PFSK-1 (cell line): ENCODE measurements around the gene HNRNPLL.

ENCODE experiments used
- FOXP2 ChIP-seq: optimal IDR thresholded peaks from 2 replicates; pipeline ENCODE3; 2011; ENCODE audit warnings: borderline replicate concordance, control low read depth, inconsistent platforms; ENCODE audit not compliant: insufficient read depth; ENCODE audit errors: extremely low read length, extremely low read depth
- POLR2AphosphoS5 ChIP-seq: IDR thresholded peaks from 2 replicates; pipeline ENCODE4 v1.6.1; 2012; ENCODE audit warnings: low read depth, mild to moderate bottlenecking, control low read depth, low read length, moderate library complexity
- SIN3A ChIP-seq: IDR thresholded peaks from 2 replicates; pipeline ENCODE4 v1.6.1; 2012; ENCODE audit warnings: mild to moderate bottlenecking, low read length, moderate library complexity, borderline replicate concordance; ENCODE audit not compliant: insufficient read depth
- TAF1 ChIP-seq: IDR thresholded peaks from 2 replicates; pipeline ENCODE4 v1.6.1; 2012; ENCODE audit warnings: low read length, control low read depth, borderline replicate concordance; ENCODE audit not compliant: insufficient read depth
- TF ChIP-seq, protein P1 (sequence below), 2 experiments: IDR thresholded peaks; 2 replicates each; pipeline versions ENCODE4 v1.6.1 to v1.8.0; 2011 to 2012; ENCODE audit warnings: low read depth in 2 of 2, low read length in 2 of 2, control low read depth in 1 of 2, inconsistent platforms in 1 of 2, mild to moderate bottlenecking in 1 of 2, moderate library complexity in 1 of 2; ENCODE audit not compliant: insufficient read depth in 1 of 2

HNRNPLL gene

DNA sequence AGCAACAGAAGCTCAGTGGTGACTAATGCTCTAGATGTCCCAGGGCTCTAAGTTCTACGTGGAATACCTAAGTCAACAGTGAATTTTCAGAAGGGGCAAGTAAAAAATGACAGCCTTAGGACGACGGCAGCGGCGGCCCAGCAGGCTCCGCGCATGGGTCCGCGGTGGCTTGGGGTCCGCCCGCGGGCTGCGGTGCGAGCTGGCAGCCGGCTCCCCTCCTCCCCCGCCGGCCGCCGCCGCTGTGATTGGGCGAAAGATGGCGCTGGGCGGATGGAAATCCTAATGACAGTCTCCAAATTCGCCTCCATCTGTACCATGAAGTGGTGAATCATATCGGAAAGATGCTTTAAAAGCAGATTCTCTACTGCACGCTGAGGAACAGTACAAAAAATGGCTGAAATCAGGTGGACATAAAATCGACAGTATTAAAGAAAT lies 74.7 kb downstream of the HNRNPLL start:
- TF ChIP-seq FOXP2 (no peak), POLR2AphosphoS5 (no peak), SIN3A (no peak), TAF1 (no peak)
- TF ChIP-seq, protein P1, sequence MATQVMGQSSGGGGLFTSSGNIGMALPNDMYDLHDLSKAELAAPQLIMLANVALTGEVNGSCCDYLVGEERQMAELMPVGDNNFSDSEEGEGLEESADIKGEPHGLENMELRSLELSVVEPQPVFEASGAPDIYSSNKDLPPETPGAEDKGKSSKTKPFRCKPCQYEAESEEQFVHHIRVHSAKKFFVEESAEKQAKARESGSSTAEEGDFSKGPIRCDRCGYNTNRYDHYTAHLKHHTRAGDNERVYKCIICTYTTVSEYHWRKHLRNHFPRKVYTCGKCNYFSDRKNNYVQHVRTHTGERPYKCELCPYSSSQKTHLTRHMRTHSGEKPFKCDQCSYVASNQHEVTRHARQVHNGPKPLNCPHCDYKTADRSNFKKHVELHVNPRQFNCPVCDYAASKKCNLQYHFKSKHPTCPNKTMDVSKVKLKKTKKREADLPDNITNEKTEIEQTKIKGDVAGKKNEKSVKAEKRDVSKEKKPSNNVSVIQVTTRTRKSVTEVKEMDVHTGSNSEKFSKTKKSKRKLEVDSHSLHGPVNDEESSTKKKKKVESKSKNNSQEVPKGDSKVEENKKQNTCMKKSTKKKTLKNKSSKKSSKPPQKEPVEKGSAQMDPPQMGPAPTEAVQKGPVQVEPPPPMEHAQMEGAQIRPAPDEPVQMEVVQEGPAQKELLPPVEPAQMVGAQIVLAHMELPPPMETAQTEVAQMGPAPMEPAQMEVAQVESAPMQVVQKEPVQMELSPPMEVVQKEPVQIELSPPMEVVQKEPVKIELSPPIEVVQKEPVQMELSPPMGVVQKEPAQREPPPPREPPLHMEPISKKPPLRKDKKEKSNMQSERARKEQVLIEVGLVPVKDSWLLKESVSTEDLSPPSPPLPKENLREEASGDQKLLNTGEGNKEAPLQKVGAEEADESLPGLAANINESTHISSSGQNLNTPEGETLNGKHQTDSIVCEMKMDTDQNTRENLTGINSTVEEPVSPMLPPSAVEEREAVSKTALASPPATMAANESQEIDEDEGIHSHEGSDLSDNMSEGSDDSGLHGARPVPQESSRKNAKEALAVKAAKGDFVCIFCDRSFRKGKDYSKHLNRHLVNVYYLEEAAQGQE (IDR thresholded peaks at IDR 0.05; ENCODE audit: insufficient read depth in 1 of 2, low read depth in 2 of 2, low read length in 2 of 2), result no peak

DNA sequence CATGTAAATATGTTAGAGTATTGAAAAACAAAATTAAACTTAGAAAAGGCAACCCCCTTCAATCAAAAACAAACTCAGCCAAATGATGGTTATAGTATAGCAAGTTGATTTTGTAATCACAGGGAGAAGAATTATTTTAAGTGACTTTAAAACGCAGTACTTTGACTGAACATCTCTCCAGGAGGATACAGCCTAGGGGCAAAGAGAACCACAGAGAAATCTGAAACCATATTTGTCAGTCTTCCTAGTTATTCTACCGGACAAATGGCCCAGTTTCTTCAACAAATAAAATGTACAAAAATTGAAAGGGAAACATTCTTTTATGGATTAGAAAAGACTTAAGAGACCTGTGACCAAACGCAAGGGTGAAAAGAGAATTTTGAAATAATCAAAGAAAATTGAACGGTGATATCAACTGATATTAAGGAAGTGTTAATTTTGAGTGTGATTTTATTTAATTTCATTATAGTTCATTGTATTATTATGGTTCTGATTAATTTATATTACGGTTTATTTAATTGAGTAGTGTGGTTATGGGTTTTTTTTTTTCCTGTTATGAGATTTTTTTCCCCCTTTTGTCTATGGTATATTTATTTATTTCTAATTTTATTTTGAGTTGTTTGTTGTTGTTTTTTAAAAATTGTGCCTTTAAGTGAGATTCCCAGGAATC lies 75.3 kb downstream of the HNRNPLL start:
- no peak for TF ChIP-seq FOXP2
- no peak for TF ChIP-seq POLR2AphosphoS5
- TF ChIP-seq, protein P1 (IDR thresholded peaks at IDR 0.05; ENCODE audit: insufficient read depth in 1 of 2, low read depth in 2 of 2, low read length in 2 of 2), result no peak
- TF ChIP-seq TAF1, result no peak
- no peak for TF ChIP-seq SIN3A

DNA sequence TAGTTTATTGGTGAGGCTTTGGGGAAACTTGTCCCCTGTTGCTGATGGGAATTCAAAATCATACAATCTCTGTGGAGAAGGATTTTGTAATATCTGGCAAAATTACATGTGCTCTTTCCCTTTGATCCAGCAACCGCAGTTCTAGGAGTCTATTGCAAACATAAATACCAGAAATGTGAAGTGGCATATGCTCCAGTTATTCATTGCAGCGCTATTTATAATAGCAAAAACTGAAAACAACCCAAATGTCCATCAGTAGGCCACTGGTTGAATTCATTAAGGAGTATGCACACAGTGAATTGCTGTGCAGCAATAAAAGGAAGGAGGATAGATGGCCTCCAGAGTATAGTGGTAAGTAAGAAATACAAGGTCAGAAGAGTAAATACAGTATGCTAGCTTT lies 76.5 kb downstream of the HNRNPLL start:
- TF ChIP-seq SIN3A, result no peak
- TF ChIP-seq, protein P1 (IDR thresholded peaks at IDR 0.05; ENCODE audit: insufficient read depth in 1 of 2, low read depth in 2 of 2, low read length in 2 of 2), result no peak
- no peak for TF ChIP-seq POLR2AphosphoS5

DNA sequence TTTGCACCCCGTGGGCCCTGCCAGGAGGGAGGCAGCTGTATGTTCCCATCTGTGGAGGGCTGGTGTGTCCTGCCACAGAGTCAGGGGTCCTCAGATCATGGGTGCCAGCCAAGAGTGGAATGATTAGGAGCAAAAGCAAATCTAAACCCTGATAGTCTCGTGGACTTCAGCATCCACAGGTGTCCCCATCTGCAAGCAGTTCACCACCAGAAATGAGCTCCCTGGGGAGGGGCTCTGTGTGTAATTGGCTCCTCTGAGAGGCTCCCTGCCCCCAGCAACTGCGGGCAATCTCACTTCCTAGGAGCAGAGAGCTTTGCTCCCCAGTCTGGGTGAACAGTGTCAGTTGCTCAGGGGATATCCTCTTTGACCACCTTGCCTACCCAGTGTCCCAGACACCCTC lies 78.1 kb downstream of the HNRNPLL start:
- no peak for TF ChIP-seq TAF1
- TF ChIP-seq, protein P1 (IDR thresholded peaks at IDR 0.05; ENCODE audit: insufficient read depth in 1 of 2, low read depth in 2 of 2, low read length in 2 of 2), result no peak
- no peak for TF ChIP-seq FOXP2
- TF ChIP-seq POLR2AphosphoS5, result no peak
- TF ChIP-seq SIN3A, result no peak
